NAMALWA (cell line): ENCODE results near the gene EAPP.
"Not testable (repeated sequence)": the region's sequence is repeated elsewhere in the genome, so short reads cannot be mapped to it uniquely, and the experiment has no call there.

Experiments
- DNase-seq: peaks from one replicate; pipeline ENCODE4 v3.0.0-alpha.2; 2015; ENCODE audit warnings: low spot score

The EAPP gene

DNA sequence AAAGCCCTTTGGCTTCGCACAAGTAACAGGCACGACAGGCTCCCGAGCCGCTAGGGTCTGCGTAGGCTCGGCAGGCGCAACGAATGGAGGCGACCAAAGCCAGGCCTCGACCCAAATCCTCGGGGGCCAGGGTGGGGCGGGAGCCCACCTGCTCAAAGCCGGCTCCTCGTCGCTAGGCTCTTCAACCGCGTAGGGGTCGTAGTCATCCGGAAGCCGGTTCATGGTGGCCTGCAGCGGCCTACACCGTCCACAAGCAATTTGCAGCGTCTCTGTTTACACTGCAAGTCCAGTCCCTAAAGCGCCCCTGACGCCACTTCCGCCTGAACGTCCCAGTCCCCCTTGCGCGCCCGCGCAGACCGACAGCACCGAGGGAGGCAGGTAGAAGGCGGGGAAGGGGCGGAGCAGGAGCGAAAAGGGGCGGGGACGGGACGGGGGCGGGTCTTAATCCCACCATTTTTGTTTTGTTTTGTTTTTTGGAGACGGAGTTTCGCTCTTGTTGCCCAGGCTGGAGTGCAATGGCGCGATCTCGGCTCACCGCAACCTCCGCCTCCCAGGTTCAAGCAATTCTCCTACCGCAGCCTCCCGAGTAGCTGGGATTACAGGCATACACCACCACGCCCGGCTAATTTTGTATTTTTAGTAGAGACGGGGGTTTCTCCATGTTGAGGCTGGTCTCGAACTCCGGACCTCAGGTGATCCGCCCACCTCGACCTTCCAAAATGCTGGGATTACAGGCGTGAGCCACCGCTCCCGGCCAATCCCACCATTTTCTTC, at the start of gene EAPP:
EAPP (minus strand) TSS at position 295 of the 774 bp plus-strand sequence; CDS start at position 222, 73 bp downstream.
- peak; percentile 91 for DNase-seq

DNA sequence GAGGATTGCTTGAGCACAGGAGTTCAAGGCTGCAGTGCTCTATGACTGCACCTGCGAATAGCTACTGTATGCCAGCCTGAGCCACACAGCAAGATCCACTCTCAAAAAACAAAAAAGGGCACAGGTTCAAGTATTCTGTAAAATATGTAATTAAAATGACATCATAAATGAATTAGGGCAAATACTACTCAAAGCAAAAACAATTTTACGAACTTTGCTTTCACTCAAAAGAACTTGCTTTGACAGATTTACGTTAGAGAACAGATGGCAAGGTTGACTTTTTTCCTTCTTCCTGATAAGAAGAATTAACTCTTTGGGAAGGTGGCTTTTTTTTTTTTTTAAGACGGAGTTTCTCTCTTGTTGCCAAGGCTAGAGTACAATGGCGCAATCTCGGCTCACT, 44.0 kb upstream of the EAPP start:
- no peak for DNase-seq

DNA sequence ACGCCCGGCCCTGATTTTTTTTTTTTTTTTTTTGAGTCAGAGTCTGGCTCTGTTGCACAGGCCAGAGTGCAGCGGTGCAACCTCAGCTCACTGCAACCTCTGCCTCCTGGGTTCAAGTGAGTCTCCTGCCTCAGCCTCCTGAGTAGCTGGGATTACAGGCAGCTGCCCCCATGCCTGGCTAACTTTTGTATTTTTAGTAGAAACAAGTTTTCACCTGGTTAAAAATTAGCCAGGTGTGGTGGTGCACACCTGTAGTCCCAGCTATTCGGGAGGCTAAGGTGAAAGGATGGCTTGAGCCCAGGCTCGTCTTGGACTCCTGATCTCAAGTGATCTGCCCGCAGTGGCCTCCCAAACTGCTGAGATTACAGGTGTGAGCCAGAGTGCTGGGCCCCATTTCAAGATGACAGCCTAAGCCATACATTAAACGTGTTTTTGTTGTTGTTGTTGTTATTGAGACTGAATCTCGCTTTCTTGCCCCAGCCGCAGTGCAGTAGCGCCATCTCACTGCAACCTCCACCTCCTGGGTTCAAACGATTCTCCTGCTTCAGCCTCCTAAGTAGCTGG, 42.7 kb upstream of the EAPP start:
- no peak for DNase-seq

GRCh38 chr14:34580381-34580780, 40.9 kb upstream of the EAPP start:
- DNase-seq = no peak

DNA sequence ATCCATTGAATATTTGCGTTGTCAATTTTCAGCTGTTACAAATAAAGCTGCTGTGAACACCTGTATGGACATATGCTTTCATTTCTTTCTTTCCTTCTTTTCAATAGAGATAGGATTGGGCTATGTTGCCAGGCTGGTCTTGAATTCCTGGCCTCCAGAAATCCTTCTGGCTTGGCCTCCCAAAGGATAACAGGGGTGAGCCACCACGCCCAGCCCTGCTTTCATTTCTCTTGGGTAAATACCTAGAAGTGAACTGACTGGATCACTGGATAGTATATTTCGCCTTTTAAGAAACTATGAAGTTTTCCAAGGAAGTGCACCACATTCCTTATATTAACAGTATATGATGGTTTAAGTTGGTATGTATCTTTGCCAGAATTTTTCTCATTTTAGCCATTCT, 32.3 kb upstream of the EAPP start:
- no peak for DNase-seq

DNA sequence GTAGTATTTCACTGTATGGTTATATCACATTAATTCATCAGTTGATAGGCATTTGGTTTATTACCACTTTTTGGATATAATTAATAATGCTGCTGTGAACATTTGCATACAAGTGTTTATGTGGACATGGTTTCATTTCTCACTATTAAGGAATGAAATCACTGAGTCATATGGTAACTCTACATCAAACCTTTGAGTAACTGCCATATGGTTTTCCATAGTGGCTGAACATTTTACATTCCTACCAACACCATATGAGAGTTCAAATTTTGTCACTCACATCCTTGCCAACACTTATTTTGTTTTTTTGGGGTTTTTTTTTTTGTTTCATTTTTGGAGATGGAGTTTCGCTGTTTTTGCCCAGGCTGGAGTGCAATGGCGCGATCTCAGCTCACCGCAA, 30.2 kb upstream of the EAPP start:
- no peak for DNase-seq

GRCh38 chr14:34568803-34569202, 29.3 kb upstream of the EAPP start:
- DNase-seq = no peak

DNA sequence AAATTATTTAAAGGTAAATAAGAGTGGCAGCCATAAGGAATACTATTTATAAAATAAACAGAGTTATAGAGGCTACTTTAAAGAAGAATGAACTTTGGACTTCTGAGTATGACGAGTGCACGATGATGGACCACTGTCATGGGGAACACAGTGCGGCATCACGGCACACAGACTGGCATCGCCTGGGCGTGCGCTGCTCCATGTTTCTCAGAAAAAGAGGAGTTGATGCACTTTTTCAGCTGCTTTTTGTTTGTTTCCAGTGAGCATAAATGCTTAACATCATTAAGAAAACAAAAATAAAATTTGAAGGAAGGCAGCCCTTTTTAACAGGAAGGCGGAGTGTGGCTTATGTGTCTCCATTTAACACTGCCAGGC, 23.3 kb upstream of the EAPP start:
- no peak for DNase-seq

- DNase-seq = not testable (repeated sequence)
Observed at GRCh38 chr14:34562037-34562775, 22.7 kb upstream of the EAPP start.

DNA sequence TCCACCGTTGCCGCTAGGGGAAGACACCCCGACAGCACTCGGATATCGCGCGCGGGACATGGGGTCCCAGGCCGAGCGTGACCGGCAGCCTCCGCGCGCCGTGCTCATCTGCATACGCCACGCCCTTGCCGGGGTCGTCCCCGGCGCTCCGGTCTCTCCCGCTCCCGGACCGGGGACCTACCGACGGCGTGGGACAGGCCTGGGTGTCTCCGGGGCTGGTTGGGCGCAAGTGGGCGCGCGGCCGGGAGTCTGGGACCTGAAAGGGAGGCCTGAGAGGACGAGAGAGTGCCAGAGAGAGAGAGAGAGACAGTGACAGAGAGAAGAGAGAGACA, 17.0 kb upstream of the EAPP start:
- not testable (repeated sequence) for DNase-seq

DNA sequence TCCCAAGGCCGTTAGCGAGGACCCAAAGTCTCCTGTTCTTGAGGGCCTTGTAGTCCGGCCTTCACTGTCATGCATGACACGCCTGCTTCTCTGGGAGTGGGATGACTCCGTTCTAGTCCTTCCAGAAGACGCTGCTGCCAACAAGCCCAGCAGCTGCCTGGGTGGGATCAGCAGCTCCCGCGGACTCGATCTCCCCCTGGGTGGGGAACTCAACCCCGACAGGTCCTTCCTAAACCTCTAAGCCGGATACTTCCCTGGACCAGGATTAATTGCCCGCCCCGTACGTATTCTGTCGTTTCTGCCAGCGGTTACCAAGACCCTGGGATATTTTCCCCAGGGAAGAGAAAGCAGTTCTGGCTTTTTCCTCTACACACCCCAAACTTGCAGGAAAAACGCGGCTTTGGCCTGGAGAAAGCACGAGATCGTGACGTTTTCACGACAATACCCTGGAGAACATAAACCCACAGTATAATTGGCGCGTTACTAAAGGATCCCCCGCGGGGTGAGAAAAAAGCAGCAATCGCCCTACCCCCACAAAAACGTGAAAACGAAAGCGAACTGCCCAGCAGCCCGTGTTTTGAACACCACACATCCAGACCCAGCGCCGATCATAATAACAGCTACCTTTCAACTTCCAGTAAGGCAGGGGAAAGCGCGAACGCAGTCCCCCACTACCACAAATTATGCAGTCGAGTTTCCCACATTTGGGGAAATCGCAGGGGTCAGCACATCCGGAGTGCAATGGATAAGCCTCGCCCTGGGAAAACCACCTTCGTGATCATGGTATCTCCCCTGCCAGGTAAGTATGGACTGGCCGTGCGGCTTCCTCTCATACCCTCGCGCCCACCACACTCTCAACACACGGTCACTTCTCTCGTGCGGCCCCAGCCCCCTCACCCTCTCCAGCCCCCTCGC, 16.3 kb upstream of the EAPP start:
- DNase-seq = not testable (repeated sequence)

- peak; percentile 89 for DNase-seq
Observed at GRCh38 chr14:34554540-34555250, 15.2 kb upstream of the EAPP start.

- not testable (repeated sequence) for DNase-seq
Observed at GRCh38 chr14:34549276-34549966, 9.9 kb upstream of the EAPP start.

GRCh38 chr14:34548472-34548981, 9.0 kb upstream of the EAPP start:
- DNase-seq = peak; percentile 71

DNA sequence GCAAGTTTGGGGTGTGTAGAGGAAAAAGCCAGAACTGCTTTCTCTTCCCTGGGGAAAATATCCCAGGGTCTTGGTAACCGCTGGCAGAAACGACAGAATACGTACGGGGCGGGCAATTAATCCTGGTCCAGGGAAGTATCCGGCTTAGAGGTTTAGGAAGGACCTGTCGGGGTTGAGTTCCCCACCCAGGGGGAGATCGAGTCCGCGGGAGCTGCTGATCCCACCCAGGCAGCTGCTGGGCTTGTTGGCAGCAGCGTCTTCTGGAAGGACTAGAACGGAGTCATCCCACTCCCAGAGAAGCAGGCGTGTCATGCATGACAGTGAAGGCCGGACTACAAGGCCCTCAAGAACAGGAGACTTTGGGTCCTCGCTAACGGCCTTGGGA, 7.6 kb upstream of the EAPP start:
- not testable (repeated sequence) for DNase-seq

DNA sequence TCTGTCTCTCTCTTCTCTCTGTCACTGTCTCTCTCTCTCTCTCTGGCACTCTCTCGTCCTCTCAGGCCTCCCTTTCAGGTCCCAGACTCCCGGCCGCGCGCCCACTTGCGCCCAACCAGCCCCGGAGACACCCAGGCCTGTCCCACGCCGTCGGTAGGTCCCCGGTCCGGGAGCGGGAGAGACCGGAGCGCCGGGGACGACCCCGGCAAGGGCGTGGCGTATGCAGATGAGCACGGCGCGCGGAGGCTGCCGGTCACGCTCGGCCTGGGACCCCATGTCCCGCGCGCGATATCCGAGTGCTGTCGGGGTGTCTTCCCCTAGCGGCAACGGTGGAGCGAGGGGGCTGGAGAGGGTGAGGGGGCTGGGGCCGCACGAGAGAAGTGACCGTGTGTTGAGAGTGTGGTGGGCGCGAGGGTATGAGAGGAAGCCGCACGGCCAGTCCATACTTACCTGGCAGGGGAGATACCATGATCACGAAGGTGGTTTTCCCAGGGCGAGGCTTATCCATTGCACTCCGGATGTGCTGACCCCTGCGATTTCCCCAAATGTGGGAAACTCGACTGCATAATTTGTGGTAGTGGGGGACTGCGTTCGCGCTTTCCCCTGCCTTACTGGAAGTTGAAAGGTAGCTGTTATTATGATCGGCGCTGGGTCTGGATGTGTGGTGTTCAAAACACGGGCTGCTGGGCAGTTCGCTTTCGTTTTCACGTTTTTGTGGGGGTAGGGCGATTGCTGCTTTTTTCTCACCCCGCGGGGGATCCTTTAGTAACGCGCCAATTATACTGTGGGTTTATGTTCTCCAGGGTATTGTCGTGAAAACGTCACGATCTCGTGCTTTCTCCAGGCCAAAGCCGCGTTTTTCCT, 7.0 kb upstream of the EAPP start:
- DNase-seq = not testable (repeated sequence)

GRCh38 chr14:34540181-34541059, 919 bp upstream of the EAPP start:
- not testable (repeated sequence) for DNase-seq

- DNase-seq = no peak
Observed at GRCh38 chr14:34538871-34539406, 562 bp downstream of the EAPP start.
